HUES64 (cell line): ENCODE data around the gene SEC14L1.
"Not testable (repeated sequence)": the region's sequence is repeated elsewhere in the genome, so short reads cannot be mapped to it uniquely, and the experiment has no call there.

ENCODE experiments used
- H3K27ac ChIP-seq: 2 replicates; pipeline ENCODE4 v1.7.0; 2013; ENCODE audit warnings: low read depth, low read length, inconsistent platforms
- H3K27me3 ChIP-seq: 2 replicates; pipeline ENCODE4 v1.6.1; 2013; ENCODE audit warnings: mild to moderate bottlenecking, low read length; ENCODE audit not compliant: insufficient read depth
- H3K36me3 ChIP-seq: 2 replicates; pipeline ENCODE4 v1.6.1; 2013; ENCODE audit warnings: mild to moderate bottlenecking, low read length; ENCODE audit not compliant: insufficient read depth
- H3K4me1 ChIP-seq: 2 replicates; pipeline ENCODE4 v1.6.1; 2013; ENCODE audit warnings: mild to moderate bottlenecking, low read length, moderate library complexity; ENCODE audit not compliant: insufficient read depth
- H3K4me3 ChIP-seq: 2 replicates; pipeline ENCODE4 v1.5.1; 2013; ENCODE audit warnings: mild to moderate bottlenecking, low read length, moderate library complexity
- H3K9ac ChIP-seq: 2 replicates; pipeline ENCODE4 v1.6.1; 2013; ENCODE audit warnings: mild to moderate bottlenecking, low read depth, low read length
- H3K9me3 ChIP-seq: 2 replicates; pipeline ENCODE4 v1.6.1; 2013; ENCODE audit warnings: low read depth, low read length; ENCODE audit not compliant: insufficient read depth
- WGBS: fragments of 150-250, 120-280 bp; methylation state at CpG from one replicate; pipeline ENCODE4 v1.1.7; 2013; ENCODE audit warnings: missing lambda C conversion rate; 5-methylcytosine and 5-hydroxymethylcytosine counted together

SEC14L1 gene

GRCh38 chr17:77153999-77154586 lies 13.3 kb downstream of the SEC14L1 start:
- no peak overlapping the region for H3K4me3 ChIP-seq
- no peak overlapping the region for H3K27ac ChIP-seq
- WGBS, result 95% methylated on average over 7 of the region's 8 CpGs

GRCh38 chr17:77155125-77155524 lies 14.4 kb downstream of the SEC14L1 start:
- Histone ChIP-seq H3K27ac (no peak overlapping the region), H3K27me3 (no peaks in the 10 kb centered on the region), H3K4me1 (peaks cover 1% of the 10 kb centered on the region; the same call in 1 of the 2 replicates), H3K4me3 (no peak overlapping the region), H3K9ac (no peak overlapping the region), H3K36me3 (0 out of 2 replicates have a peak, but pooled peaks cover 4% of the 10 kb centered on the region), H3K9me3 (no peaks in the 10 kb centered on the region)
- 87% methylated on average over 3 of the region's 3 CpGs for WGBS

More at GRCh38 chr17:77153999-77154586, 13.3 kb downstream of the SEC14L1 start:
- no peak overlapping the region for H3K9ac ChIP-seq
- no peaks in the 10 kb centered on the region for H3K4me1 ChIP-seq
- H3K36me3 ChIP-seq, result 0 out of 2 replicates have a peak, but pooled peaks cover 4% of the 10 kb centered on the region
- H3K9me3 ChIP-seq, result no peaks in the 10 kb centered on the region
- H3K27me3 ChIP-seq, result no peaks in the 10 kb centered on the region

- H3K27me3 ChIP-seq, H3K36me3 ChIP-seq, H3K9ac ChIP-seq, H3K4me3 ChIP-seq, H3K9me3 ChIP-seq, H3K27ac ChIP-seq: not testable (repeated sequence)
- peaks cover 10% of the 10 kb centered on the region for H3K4me1 ChIP-seq
- 95% methylated on average over 6 of the region's 6 CpGs for WGBS
Observed at GRCh38 chr17:77157766-77158165, 17.0 kb downstream of the SEC14L1 start.

GRCh38 chr17:77160091-77160874 lies 19.5 kb downstream of the SEC14L1 start:
- Histone ChIP-seq H3K4me1 (peaks cover 35% of the 10 kb centered on the region), H3K36me3 (no peaks in the 10 kb centered on the region), H3K4me3 (no peak overlapping the region), H3K9me3 (no peaks in the 10 kb centered on the region), H3K27me3 (no peaks in the 10 kb centered on the region), H3K9ac (no peak overlapping the region), H3K27ac (no peak overlapping the region)
- WGBS, result 93% methylated on average over 5 of the region's 6 CpGs

- Histone ChIP-seq H3K9ac (no peak overlapping the region), H3K27me3 (no peaks in the 10 kb centered on the region), H3K36me3 (no peaks in the 10 kb centered on the region), H3K27ac (no peak overlapping the region), H3K4me1 (peaks cover 40% of the 10 kb centered on the region), H3K9me3 (no peaks in the 10 kb centered on the region), H3K4me3 (no peak overlapping the region)
- WGBS, result 79% methylated on average over 8 of the region's 8 CpGs
Observed at GRCh38 chr17:77160875-77161530, 20.2 kb downstream of the SEC14L1 start.

- H3K4me3 ChIP-seq, result no peak overlapping the region
- no peaks in the 10 kb centered on the region for H3K27me3 ChIP-seq
- WGBS, result 93% methylated on average over 17 of the region's 17 CpGs
- H3K4me1 ChIP-seq, result peaks cover 40% of the 10 kb centered on the region
- H3K9ac ChIP-seq, result no peak overlapping the region
- no peak overlapping the region for H3K27ac ChIP-seq
- no peaks in the 10 kb centered on the region for H3K36me3 ChIP-seq
- peaks cover 4% of the 10 kb centered on the region for H3K9me3 ChIP-seq
Observed at GRCh38 chr17:77161953-77162352, 21.2 kb downstream of the SEC14L1 start.

GRCh38 chr17:77163001-77163400 lies 22.2 kb downstream of the SEC14L1 start:
- Histone ChIP-seq H3K27ac (no peak overlapping the region), H3K27me3 (no peaks in the 10 kb centered on the region), H3K9me3 (peaks cover 14% of the 10 kb centered on the region), H3K36me3 (peaks cover 6% of the 10 kb centered on the region; the same call in 1 of the 2 replicates), H3K4me1 (peaks cover 40% of the 10 kb centered on the region), H3K4me3 (no peak overlapping the region), H3K9ac (no peak overlapping the region)
- 50% methylated on average over 10 of the region's 10 CpGs for WGBS

- peaks cover 9% of the 10 kb centered on the region for H3K36me3 ChIP-seq
- 32% methylated on average over 17 of the region's 17 CpGs for WGBS
Observed at GRCh38 chr17:77163511-77164280, 22.9 kb downstream of the SEC14L1 start.

GRCh38 chr17:77164483-77165091 lies 23.8 kb downstream of the SEC14L1 start:
- Histone ChIP-seq H3K36me3 (peaks cover 9% of the 10 kb centered on the region), H3K9ac (no peak overlapping the region), H3K4me1 (peaks cover 40% of the 10 kb centered on the region), H3K27me3 (no peaks in the 10 kb centered on the region), H3K4me3 (no peak overlapping the region), H3K9me3 (peaks cover 27% of the 10 kb centered on the region), H3K27ac (0 out of 2 replicates have a peak overlapping the region, but pooled peaks have one; percentile 0)
- WGBS, result 53% methylated on average over 7 of the region's 7 CpGs

More at GRCh38 chr17:77163511-77164280, 22.9 kb downstream of the SEC14L1 start:
- Histone ChIP-seq H3K4me3 (no peak overlapping the region), H3K27me3 (no peaks in the 10 kb centered on the region), H3K9ac (no peak overlapping the region), H3K27ac (peak overlapping the region; percentile 0; the same call in 1 of the 2 replicates), H3K9me3 (peaks cover 21% of the 10 kb centered on the region), H3K4me1 (peaks cover 40% of the 10 kb centered on the region)

- H3K36me3 ChIP-seq, result peaks cover 9% of the 10 kb centered on the region
- peaks cover 27% of the 10 kb centered on the region for H3K9me3 ChIP-seq
- H3K4me3 ChIP-seq, result no peak overlapping the region
- peaks cover 34% of the 10 kb centered on the region for H3K4me1 ChIP-seq
- WGBS, result 100% methylated on average over 1 of the region's 1 CpG
- no peaks in the 10 kb centered on the region for H3K27me3 ChIP-seq
- H3K27ac ChIP-seq, result no peak overlapping the region
- no peak overlapping the region for H3K9ac ChIP-seq
Observed at GRCh38 chr17:77165577-77165976, 24.8 kb downstream of the SEC14L1 start.
